C4-2B (cell line): Measurements from ENCODE around the gene IGF2BP3.

Experiments used
- CTCF ChIP-seq: fragments of 450-650 bp; conservative IDR thresholded peaks from 2 replicates; pipeline ENCODE4 v1.5.1; 2017; ENCODE audit warnings: mild to moderate bottlenecking
- ZFX ChIP-seq: fragments of 450-650 bp; IDR thresholded peaks from 2 replicates; pipeline ENCODE4 v1.6.1; 2017

- no peak for TF ChIP-seq CTCF
- no peak for TF ChIP-seq ZFX
These were observed 6.8 kb upstream of the IGF2BP3 start for GRCh38 chr7:23477157-23477499.
